GM23248 (cell line): ENCODE measurements around the gene MATN4.

ENCODE experiments used
- EZH2 ChIP-seq: fragments of 200-600 bp; sonication (generic); IDR thresholded peaks from 2 replicates; pipeline ENCODE4 v1.6.1; 2018; ENCODE audit warnings: antibody characterized with exemption, mild to moderate bottlenecking; ENCODE audit not compliant: insufficient read depth, poor library complexity, severe bottlenecking
- EZH2phosphoT487 ChIP-seq: fragments of 200-600 bp; sonication (generic); IDR thresholded peaks from 2 replicates; pipeline ENCODE4 v1.6.1; 2018; ENCODE audit warnings: antibody characterized with exemption, moderate library complexity, mild to moderate bottlenecking, low read depth; ENCODE audit not compliant: insufficient read depth

- TF ChIP-seq EZH2phosphoT487 (no peak), EZH2 (no peak)
Observed at GRCh38 chr20:45258664-45259063, 49.4 kb downstream of the MATN4 start.
